ENCODE measurements around the gene G6PC3. TPM values are rescaled to one million over a fixed set of nuclear protein-coding genes. Genes with fewer than 3 reads are reported as not detected.
"Not testable (repeated sequence)": the region's sequence is repeated elsewhere in the genome, so short reads cannot be mapped to it uniquely, and the experiment has no call there.

Gene G6PC3
- total RNA-seq, 1 donor from 2014 or later = 40.1 TPM

DNA sequence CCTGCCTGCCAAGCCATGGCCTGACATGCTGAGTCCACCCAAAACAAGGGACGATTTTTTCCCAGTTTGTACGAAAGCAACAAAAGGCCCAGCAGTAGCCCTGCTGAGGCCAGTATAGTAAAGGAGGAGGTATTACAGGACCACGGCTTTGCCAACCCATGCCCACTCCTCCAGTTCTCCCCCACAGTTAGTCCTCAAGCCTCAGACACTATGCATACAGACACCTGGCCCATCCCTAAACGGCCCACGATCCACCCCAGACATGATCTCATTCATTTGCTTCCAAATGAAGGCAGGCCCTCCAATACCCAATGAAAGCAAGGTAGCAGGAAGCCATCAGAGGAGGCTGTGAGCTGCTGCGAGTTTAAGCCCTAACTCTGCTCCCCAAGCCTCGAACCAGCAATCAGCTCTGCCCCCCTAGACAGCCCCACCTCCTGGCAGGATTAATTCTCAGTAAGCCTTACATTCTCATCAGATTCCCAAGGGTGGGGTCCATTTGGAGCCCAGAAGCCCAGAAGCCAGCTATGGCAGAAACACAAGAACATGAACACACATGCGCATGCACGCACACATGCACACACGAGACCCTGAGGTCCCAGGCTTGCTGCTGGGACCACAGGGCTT, 48.0 kb downstream of the G6PC3 start:
- ATAC-seq = no peak
- H3K27me3 ChIP-seq (ENCODE audit: low read depth) = no peaks in the 10 kb centered on the region
- DNase-seq = no peak
- H3K4me3 ChIP-seq = no peak overlapping the region
- intact Hi-C loops (cut with DNase I) = no loop called here
- H3K4me1 ChIP-seq = peaks cover 61% of the 10 kb centered on the region
- TF ChIP-seq, protein P1, sequence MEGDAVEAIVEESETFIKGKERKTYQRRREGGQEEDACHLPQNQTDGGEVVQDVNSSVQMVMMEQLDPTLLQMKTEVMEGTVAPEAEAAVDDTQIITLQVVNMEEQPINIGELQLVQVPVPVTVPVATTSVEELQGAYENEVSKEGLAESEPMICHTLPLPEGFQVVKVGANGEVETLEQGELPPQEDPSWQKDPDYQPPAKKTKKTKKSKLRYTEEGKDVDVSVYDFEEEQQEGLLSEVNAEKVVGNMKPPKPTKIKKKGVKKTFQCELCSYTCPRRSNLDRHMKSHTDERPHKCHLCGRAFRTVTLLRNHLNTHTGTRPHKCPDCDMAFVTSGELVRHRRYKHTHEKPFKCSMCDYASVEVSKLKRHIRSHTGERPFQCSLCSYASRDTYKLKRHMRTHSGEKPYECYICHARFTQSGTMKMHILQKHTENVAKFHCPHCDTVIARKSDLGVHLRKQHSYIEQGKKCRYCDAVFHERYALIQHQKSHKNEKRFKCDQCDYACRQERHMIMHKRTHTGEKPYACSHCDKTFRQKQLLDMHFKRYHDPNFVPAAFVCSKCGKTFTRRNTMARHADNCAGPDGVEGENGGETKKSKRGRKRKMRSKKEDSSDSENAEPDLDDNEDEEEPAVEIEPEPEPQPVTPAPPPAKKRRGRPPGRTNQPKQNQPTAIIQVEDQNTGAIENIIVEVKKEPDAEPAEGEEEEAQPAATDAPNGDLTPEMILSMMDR (IDR thresholded peaks at IDR 0.05) = no peak
- H3K9me3 ChIP-seq = no peaks in the 10 kb centered on the region
- peaks cover 34% of the 10 kb centered on the region for H3K36me3 ChIP-seq
- H3K27ac ChIP-seq = no peak overlapping the region

DNA sequence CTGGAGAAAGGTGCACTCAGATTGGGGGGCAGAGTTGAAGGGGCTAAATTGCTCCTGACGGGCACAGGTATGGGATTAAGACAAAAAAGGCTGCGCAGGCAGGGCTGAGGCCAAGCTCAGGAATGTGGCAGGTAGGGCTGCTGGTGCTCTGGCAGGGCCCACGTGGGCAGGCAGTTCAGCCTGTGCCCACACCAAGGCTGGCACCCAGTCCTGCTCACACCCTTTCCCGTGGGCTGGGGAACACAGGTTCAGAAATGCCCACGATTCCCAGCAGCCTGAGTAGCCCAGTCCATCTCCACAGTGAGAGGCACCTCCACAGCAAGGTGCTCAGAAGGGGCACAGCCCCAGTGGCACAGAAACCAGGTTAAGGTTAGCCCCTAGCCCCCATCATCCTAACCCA, 48.5 kb downstream of the G6PC3 start:
- TF ChIP-seq, protein P1 (IDR thresholded peaks at IDR 0.05) = no peak
- Histone ChIP-seq H3K9me3 (no peaks in the 10 kb centered on the region), H3K27ac (peak overlapping the region; percentile 11), H3K27me3 (ENCODE audit: low read depth) (no peaks in the 10 kb centered on the region), H3K36me3 (peaks cover 33% of the 10 kb centered on the region), H3K4me1 (peaks cover 59% of the 10 kb centered on the region), H3K4me3 (no peak overlapping the region)
- intact Hi-C loops (cut with DNase I) = no loop called here
- DNase-seq = no peak
- ATAC-seq = peak in 1 of 2 donors; percentile 44

DNA sequence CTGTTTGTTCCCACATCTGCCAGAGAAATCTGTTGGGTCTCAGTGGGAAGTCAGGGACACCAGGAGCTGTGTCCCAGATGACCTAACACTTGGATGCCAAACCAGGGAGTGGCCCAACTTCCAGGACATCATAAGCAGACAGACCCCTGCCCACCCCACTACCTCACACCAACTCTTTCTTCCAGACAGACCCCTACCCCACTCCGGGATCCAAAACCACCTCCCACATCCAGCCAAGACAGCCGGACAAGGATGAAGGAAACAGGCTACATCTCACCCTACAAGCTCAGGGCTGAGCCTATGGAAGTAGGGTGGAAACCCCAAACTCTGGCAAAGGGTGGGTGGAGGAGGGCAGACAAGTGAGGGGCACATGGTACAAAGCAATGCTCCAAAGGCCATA, 49.3 kb downstream of the G6PC3 start:
- no peaks in the 10 kb centered on the region for H3K9me3 ChIP-seq
- intact Hi-C loops (cut with DNase I) = no loop called here
- ATAC-seq = no peak
- TF ChIP-seq, protein P1 (IDR thresholded peaks at IDR 0.05) = no peak
- H3K4me3 ChIP-seq = no peak overlapping the region
- peaks cover 26% of the 10 kb centered on the region for H3K36me3 ChIP-seq
- H3K27me3 ChIP-seq (ENCODE audit: low read depth) = no peaks in the 10 kb centered on the region
- no peak overlapping the region for H3K27ac ChIP-seq
- peaks cover 66% of the 10 kb centered on the region for H3K4me1 ChIP-seq
- no peak for DNase-seq

DNA sequence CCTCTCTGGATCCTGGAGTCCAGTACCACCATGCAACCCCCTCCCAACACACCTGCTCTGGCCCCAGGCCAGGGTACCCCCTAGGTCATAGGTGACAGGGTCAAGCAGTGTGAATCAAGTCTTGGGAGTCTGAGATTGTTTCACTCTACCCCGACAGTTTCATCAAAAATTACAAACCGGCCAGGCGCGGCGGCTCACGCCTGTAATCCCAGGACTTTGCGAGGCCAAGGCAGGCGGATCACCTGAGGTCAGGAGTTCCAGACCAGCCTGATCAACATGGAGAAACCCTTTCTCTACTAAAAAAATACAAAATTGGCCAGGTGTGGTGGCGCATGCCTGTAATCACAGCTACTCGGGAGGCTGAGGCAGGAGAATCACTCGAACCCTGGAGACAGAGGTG, 49.7 kb downstream of the G6PC3 start:
- H3K27me3 ChIP-seq (ENCODE audit: low read depth); H3K4me3 ChIP-seq; H3K27ac ChIP-seq; DNase-seq; intact Hi-C loops (cut with DNase I); ATAC-seq; H3K9me3 ChIP-seq: not testable (repeated sequence)
- H3K36me3 ChIP-seq = peaks cover 21% of the 10 kb centered on the region
- peaks cover 66% of the 10 kb centered on the region for H3K4me1 ChIP-seq

DNA sequence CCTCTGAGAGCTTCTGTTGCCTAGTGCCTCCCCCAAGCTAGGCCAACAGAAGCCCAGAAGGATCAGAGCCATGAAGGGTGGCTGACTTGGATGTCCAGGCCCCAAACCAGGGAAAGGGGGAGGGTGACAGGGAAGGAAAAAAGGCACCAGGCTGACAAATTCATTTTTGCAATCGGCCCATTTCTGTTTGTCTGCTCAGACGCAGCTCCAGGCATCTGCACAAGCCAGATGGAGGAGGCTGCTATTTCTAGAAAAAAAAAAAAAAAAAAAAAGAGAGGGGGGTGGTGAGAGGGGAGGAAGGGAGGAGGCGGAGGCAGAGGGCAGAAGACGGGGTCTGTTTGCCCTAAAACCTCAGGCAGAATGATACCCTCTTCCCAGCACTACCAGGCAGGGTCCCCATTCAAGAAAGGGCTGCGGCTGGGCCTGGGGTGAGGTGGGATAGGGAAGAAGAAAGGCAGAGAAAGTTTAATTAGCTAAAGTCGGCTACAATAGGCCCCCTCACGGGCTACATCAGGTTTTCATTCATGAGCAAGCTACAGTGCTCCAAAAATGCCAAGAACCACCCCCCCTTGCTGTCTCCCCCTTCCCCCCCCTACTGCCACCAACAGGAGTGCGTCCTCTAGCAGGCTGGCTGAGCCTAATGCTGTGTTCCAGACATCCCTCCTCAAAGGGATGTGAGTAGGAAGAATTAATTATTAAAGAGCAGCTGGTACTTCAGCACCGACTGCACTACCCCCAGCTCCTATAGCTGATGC, 50.5 kb downstream of the G6PC3 start:
- H3K27ac ChIP-seq = no peak overlapping the region
- no peak for ATAC-seq
- H3K36me3 ChIP-seq = peaks cover 14% of the 10 kb centered on the region
- no peaks in the 10 kb centered on the region for H3K27me3 ChIP-seq (ENCODE audit: low read depth)
- no peaks in the 10 kb centered on the region for H3K9me3 ChIP-seq
- TF ChIP-seq, protein P1 (IDR thresholded peaks at IDR 0.05) = no peak
- DNase-seq = no peak
- intact Hi-C loops (cut with DNase I) = no loop called here
- H3K4me3 ChIP-seq = peak overlapping the region; percentile 99
- peaks cover 59% of the 10 kb centered on the region for H3K4me1 ChIP-seq

Data from lower lobe of right lung (tissue), 2 donors.